Neural crest cell (in vitro differentiated cells): Measurements from ENCODE around the gene FCHSD2. TPM values are rescaled to one million over a fixed set of nuclear protein-coding genes. Genes with fewer than 3 reads are reported as not detected.

Experiments used
- DNase-seq: peaks from one replicate; pipeline ENCODE4 v3.0.0; 2021; ENCODE audit warnings: low read depth, mixed read lengths, low spot score
- H3K27ac Mint-ChIP-seq: one replicate; pipeline ENCODE4 v1.8.0; 2021; ENCODE audit warnings: mild to moderate bottlenecking, mixed read lengths; ENCODE audit not compliant: unreplicated experiment
- H3K27me3 Mint-ChIP-seq: 2 replicates; pipeline ENCODE4 v1.8.0; 2021; ENCODE audit warnings: low read depth, mild to moderate bottlenecking, mixed read lengths
- H3K36me3 Mint-ChIP-seq: 2 replicates; pipeline ENCODE4 v1.8.0; 2021; ENCODE audit warnings: low read depth, mild to moderate bottlenecking, mixed read lengths
- H3K4me1 Mint-ChIP-seq: 2 replicates; pipeline ENCODE4 v1.8.0; 2021; ENCODE audit warnings: mixed read lengths
- H3K4me3 Mint-ChIP-seq: one replicate; pipeline ENCODE4 v1.8.0; 2021; ENCODE audit warnings: mild to moderate bottlenecking, mixed read lengths
- H3K9me3 Mint-ChIP-seq: 2 replicates; pipeline ENCODE4 v1.8.0; 2021; ENCODE audit warnings: mixed read lengths
- CTCF ChIP-seq: fragments of 200-600 bp; sonication (generic); conservative IDR thresholded peaks from 2 replicates; pipeline ENCODE4 v1.5.0; 2021; ENCODE audit warnings: antibody characterized with exemption, mild to moderate bottlenecking
- total RNA-seq: library from RNA; stranded (reverse); gene quantifications from 2 replicates; pipeline ENCODE4 v1.2.1, GENCODE V29; 2021

FCHSD2 gene
- total RNA-seq, 1 donor from 2014 or later = 34.4 TPM

GRCh38 chr11:72787216-72788104 is 354.7 kb downstream of the FCHSD2 start:
- TF ChIP-seq CTCF = peak; percentile 46
- Mint-ChIP-seq H3K27me3 (peaks cover under 1% of the 10 kb centered on the region), H3K36me3 (no peaks in the 10 kb centered on the region), H3K9me3 (no peaks in the 10 kb centered on the region), H3K4me1 (peaks cover 14% of the 10 kb centered on the region), H3K27ac (no peak overlapping the region), H3K4me3 (peak overlapping the region; percentile 61)
- no peak for DNase-seq

Other genes starting within 250 kb of the FCHSD2 start
- gene P2RY2, start 76.0 kb upstream of the FCHSD2 start, total RNA-seq = 0.14 and 0.27 TPM in 2 replicates
- gene P2RY6, start 130.0 kb upstream of the FCHSD2 start, total RNA-seq = not detected in 2 replicates
- gene ARHGEF17, start 166.0 kb upstream of the FCHSD2 start, total RNA-seq = 51.3 and 55.7 TPM in 2 replicates
- gene RELT, start 234.1 kb upstream of the FCHSD2 start, total RNA-seq = 18.4 and 20.9 TPM in 2 replicates